GM23338 (cell line): ENCODE results near the gene CEND1. TPM values are rescaled to one million over a fixed set of nuclear protein-coding genes. Genes with fewer than 3 reads are reported as not detected.

Source experiments
- ATAC-seq: fragments of 200-7000 bp; cut with Tn5 transposase; 3 replicates; pipeline ENCODE4 v1.9.1; 2020
- DNase-seq: peaks from one replicate; pipeline ENCODE4 v3.0.0-alpha.2; 2015; ENCODE audit warnings: low spot score
- H2AFZ ChIP-seq: fragments of 200-600 bp; sonication (generic); 2 replicates; pipeline ENCODE4 v1.8.0; 2016; ENCODE audit warnings: antibody characterized with exemption, mild to moderate bottlenecking, moderate library complexity
- H3F3A ChIP-seq: fragments of 200-600 bp; sonication (generic); replicated peaks from 2 replicates; pipeline ENCODE4 v1.8.0; 2017; ENCODE audit warnings: antibody characterized with exemption, mixed run types, low read depth
- H3K27ac ChIP-seq: fragments of 200-600 bp; sonication (generic); 2 replicates; pipeline ENCODE4 v1.6.1; 2016; ENCODE audit warnings: low read depth
- H3K27me3 ChIP-seq: fragments of 200-600 bp; sonication (generic); 2 replicates; pipeline ENCODE4 v1.8.0; 2016; ENCODE audit warnings: mild to moderate bottlenecking, mixed run types, moderate library complexity; ENCODE audit not compliant: insufficient read depth
- H3K36me3 ChIP-seq: fragments of 200-600 bp; sonication (generic); 2 replicates; pipeline ENCODE4 v1.8.0; 2016; ENCODE audit warnings: mild to moderate bottlenecking; ENCODE audit not compliant: insufficient read depth
- H3K4me1 ChIP-seq: fragments of 200-600 bp; sonication (generic); 2 replicates; pipeline ENCODE4 v1.8.0; 2016; ENCODE audit warnings: mild to moderate bottlenecking, moderate library complexity; ENCODE audit not compliant: insufficient read depth
- H3K4me2 ChIP-seq: fragments of 200-600 bp; sonication (generic); 2 replicates; pipeline ENCODE4 v1.7.1; 2017; ENCODE audit warnings: mixed run types
- H3K4me3 ChIP-seq: fragments of 200-600 bp; sonication (generic); 2 replicates; pipeline ENCODE4 v1.6.1; 2016; ENCODE audit warnings: mixed run types
- H3K79me2 ChIP-seq: fragments of 200-600 bp; sonication (generic); replicated peaks from 2 replicates; pipeline ENCODE4 v1.8.0; 2017; ENCODE audit warnings: mild to moderate bottlenecking; ENCODE audit not compliant: insufficient read depth
- H3K9me2 ChIP-seq: fragments of 200-600 bp; sonication (generic); 2 replicates; pipeline ENCODE4 v1.8.0; 2017; ENCODE audit not compliant: insufficient read depth
- H4K20me1 ChIP-seq: fragments of 200-600 bp; sonication (generic); replicated peaks from 2 replicates; pipeline ENCODE4 v1.8.0; 2017; ENCODE audit warnings: mild to moderate bottlenecking; ENCODE audit not compliant: insufficient read depth
- H3K27ac Mint-ChIP-seq: 2 replicates; pipeline ENCODE4 v1.8.0; 2020; ENCODE audit warnings: inconsistent platforms, mild to moderate bottlenecking, moderate library complexity, mixed read lengths
- H3K27me3 Mint-ChIP-seq: 3 replicates; pipeline ENCODE4 v1.8.0; 2022; ENCODE audit warnings: low read depth, mild to moderate bottlenecking, moderate library complexity, mixed read lengths, inconsistent platforms; ENCODE audit not compliant: insufficient read depth, poor library complexity
- H3K36me3 Mint-ChIP-seq: 3 replicates; pipeline ENCODE4 v1.8.0; 2021; ENCODE audit warnings: low read depth, mild to moderate bottlenecking, inconsistent platforms, moderate library complexity, mixed read lengths
- H3K4me1 Mint-ChIP-seq: 3 replicates; pipeline ENCODE4 v1.8.0; 2020; ENCODE audit warnings: mild to moderate bottlenecking, inconsistent platforms, mixed read lengths
- H3K4me3 Mint-ChIP-seq: 3 replicates; pipeline ENCODE4 v1.8.0; 2021; ENCODE audit warnings: moderate library complexity, mild to moderate bottlenecking, inconsistent platforms, mixed read lengths
- H3K9me3 Mint-ChIP-seq: 3 replicates; pipeline ENCODE4 v1.8.0; 2020; ENCODE audit warnings: moderate library complexity, mild to moderate bottlenecking, inconsistent platforms, mixed read lengths
- CREB1 ChIP-seq: fragments of 250-450 bp; sonication (Bioruptor Pico); IDR thresholded peaks from 2 replicates; pipeline ENCODE4 v1.5.0; 2020; ENCODE audit warnings: low read depth, mild to moderate bottlenecking, moderate library complexity
- EZH2 ChIP-seq: fragments of 200-600 bp; sonication (generic); IDR thresholded peaks from one replicate; pipeline ENCODE4 v1.8.0; 2017; ENCODE audit warnings: antibody characterized with exemption, mild to moderate bottlenecking, low read depth; ENCODE audit not compliant: unreplicated experiment
- EZH2phosphoT487 ChIP-seq: fragments of 200-600 bp; sonication (generic); IDR thresholded peaks from one replicate; pipeline ENCODE4 v1.8.1; 2018; ENCODE audit warnings: antibody characterized with exemption; ENCODE audit not compliant: unreplicated experiment
- JUNB ChIP-seq: IDR thresholded peaks from one replicate; pipeline ENCODE4 v1.6.1; 2016; ENCODE audit warnings: antibody characterized with exemption; ENCODE audit not compliant: unreplicated experiment
- NANOG ChIP-seq: IDR thresholded peaks from 2 replicates; pipeline ENCODE4 v1.6.1; 2016; ENCODE audit warnings: antibody characterized with exemption, borderline replicate concordance
- POLR2AphosphoS5 ChIP-seq: IDR thresholded peaks from 2 replicates; pipeline ENCODE4 v1.6.1; 2016; ENCODE audit warnings: antibody characterized with exemption, low read depth
- STAT1 ChIP-seq: IDR thresholded peaks from one replicate; pipeline ENCODE4 v1.6.1; 2016; ENCODE audit warnings: antibody characterized with exemption; ENCODE audit not compliant: unreplicated experiment
- ZNF114 ChIP-seq: fragments of 250-450 bp; sonication (Bioruptor Pico); IDR thresholded peaks from 2 replicates; pipeline ENCODE4 v1.5.0; 2020; ENCODE audit warnings: mild to moderate bottlenecking, moderate library complexity
- ZNF331 ChIP-seq: fragments of 250-450 bp; sonication (Bioruptor Pico); IDR thresholded peaks from 2 replicates; pipeline ENCODE4 v1.5.0; 2020; ENCODE audit warnings: low read depth, mild to moderate bottlenecking, moderate library complexity
- polyA plus RNA-seq: library from polyadenylated mRNA; unstranded; fragments of >200 nt; fragmentation: Nextera tagmentation; extraction: Ambion mirVana; gene quantifications from 2 replicates; pipeline ENCODE4 v1.2.1, GENCODE V29; 2016
- total RNA-seq: library from RNA; depleted of rRNA; stranded (reverse); fragments of >200 nt; shearing (Covaris generic); gene quantifications from 2 replicates; pipeline ENCODE4 v1.2.3, GENCODE V29; 2014
- TF ChIP-seq, protein P1 (sequence below): IDR thresholded peaks from 2 replicates; pipeline ENCODE4 v1.6.1; 2016; ENCODE audit warnings: antibody characterized with exemption
- TF ChIP-seq, protein P2 (sequence below): IDR thresholded peaks from one replicate; pipeline ENCODE4 v1.6.1; 2018; ENCODE audit warnings: antibody characterized with exemption; ENCODE audit not compliant: unreplicated experiment
- TF ChIP-seq, protein P3 (sequence below): fragments of 250-450 bp; sonication (Bioruptor Pico); IDR thresholded peaks from 2 replicates; pipeline ENCODE4 v1.5.0; 2020; ENCODE audit warnings: mild to moderate bottlenecking, moderate library complexity
- TF ChIP-seq, protein P4 (sequence below), 2 experiments: fragments of 200-600 bp in 1 of 2; sonication (generic) in 1 of 2; conservative IDR thresholded peaks; 2 replicates each; pipeline versions ENCODE4 v1.5.1 to v1.6.1; 2016 to 2017; ENCODE audit warnings: antibody characterized with exemption in 2 of 2, low read depth in 2 of 2, mild to moderate bottlenecking in 2 of 2, moderate library complexity in 1 of 2

Gene CEND1
- total and polyA plus RNA-seq, 2 experiments from 2014 or later = 4.8 to 5.5 TPM

DNA sequence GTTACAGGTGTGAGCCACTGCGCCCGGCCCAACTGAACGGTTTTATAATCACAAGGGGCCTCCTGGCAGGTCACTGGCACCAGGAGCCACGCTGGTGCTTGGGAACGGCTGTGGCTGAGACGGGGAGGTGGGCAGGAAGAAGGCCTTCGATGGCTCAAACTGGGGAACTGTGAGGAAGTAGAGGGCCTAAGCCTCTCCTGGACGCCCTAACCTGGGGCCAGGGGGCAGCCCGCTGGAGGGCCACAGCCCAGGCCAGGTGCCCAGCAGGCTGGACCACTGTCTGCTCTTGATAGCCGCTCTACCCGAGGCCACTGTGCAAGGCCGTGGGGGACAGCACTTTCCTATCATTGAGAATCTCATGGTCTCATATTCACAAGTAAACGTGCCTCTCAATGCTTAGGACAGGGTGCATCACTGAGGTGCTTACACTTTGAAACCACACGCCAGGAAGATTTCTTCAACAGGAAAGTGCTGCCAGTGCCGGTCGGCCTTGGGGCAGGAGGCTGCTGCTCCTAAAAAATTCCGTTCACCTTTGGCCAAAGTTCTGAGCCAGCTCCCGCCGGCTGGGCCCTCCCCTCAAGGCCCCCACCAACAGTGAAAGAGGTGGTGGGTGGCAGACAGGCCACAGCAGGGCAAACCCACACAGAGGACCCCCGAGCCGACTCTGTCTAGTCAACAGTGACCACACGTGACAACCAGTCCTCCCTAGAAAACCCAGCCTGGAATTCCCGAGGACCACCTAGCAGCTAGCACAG is 19.8 kb downstream of the CEND1 start:
- no peak for TF ChIP-seq ZNF114 (CRISPR knock-in tag)
- TF ChIP-seq, protein P1, sequence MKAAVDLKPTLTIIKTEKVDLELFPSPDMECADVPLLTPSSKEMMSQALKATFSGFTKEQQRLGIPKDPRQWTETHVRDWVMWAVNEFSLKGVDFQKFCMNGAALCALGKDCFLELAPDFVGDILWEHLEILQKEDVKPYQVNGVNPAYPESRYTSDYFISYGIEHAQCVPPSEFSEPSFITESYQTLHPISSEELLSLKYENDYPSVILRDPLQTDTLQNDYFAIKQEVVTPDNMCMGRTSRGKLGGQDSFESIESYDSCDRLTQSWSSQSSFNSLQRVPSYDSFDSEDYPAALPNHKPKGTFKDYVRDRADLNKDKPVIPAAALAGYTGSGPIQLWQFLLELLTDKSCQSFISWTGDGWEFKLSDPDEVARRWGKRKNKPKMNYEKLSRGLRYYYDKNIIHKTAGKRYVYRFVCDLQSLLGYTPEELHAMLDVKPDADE = no peak
- TF ChIP-seq, protein P2, sequence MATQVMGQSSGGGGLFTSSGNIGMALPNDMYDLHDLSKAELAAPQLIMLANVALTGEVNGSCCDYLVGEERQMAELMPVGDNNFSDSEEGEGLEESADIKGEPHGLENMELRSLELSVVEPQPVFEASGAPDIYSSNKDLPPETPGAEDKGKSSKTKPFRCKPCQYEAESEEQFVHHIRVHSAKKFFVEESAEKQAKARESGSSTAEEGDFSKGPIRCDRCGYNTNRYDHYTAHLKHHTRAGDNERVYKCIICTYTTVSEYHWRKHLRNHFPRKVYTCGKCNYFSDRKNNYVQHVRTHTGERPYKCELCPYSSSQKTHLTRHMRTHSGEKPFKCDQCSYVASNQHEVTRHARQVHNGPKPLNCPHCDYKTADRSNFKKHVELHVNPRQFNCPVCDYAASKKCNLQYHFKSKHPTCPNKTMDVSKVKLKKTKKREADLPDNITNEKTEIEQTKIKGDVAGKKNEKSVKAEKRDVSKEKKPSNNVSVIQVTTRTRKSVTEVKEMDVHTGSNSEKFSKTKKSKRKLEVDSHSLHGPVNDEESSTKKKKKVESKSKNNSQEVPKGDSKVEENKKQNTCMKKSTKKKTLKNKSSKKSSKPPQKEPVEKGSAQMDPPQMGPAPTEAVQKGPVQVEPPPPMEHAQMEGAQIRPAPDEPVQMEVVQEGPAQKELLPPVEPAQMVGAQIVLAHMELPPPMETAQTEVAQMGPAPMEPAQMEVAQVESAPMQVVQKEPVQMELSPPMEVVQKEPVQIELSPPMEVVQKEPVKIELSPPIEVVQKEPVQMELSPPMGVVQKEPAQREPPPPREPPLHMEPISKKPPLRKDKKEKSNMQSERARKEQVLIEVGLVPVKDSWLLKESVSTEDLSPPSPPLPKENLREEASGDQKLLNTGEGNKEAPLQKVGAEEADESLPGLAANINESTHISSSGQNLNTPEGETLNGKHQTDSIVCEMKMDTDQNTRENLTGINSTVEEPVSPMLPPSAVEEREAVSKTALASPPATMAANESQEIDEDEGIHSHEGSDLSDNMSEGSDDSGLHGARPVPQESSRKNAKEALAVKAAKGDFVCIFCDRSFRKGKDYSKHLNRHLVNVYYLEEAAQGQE = no peak
- no peak for TF ChIP-seq POLR2AphosphoS5
- no peak for TF ChIP-seq ZNF331 (CRISPR knock-in tag)
- TF ChIP-seq EZH2 = no peak
- no peak for TF ChIP-seq NANOG
- TF ChIP-seq JUNB = no peak
- TF ChIP-seq CREB1 (CRISPR knock-in tag) = no peak
- TF ChIP-seq STAT1 = no peak
- no peak for TF ChIP-seq EZH2phosphoT487
- TF ChIP-seq, protein P3, sequence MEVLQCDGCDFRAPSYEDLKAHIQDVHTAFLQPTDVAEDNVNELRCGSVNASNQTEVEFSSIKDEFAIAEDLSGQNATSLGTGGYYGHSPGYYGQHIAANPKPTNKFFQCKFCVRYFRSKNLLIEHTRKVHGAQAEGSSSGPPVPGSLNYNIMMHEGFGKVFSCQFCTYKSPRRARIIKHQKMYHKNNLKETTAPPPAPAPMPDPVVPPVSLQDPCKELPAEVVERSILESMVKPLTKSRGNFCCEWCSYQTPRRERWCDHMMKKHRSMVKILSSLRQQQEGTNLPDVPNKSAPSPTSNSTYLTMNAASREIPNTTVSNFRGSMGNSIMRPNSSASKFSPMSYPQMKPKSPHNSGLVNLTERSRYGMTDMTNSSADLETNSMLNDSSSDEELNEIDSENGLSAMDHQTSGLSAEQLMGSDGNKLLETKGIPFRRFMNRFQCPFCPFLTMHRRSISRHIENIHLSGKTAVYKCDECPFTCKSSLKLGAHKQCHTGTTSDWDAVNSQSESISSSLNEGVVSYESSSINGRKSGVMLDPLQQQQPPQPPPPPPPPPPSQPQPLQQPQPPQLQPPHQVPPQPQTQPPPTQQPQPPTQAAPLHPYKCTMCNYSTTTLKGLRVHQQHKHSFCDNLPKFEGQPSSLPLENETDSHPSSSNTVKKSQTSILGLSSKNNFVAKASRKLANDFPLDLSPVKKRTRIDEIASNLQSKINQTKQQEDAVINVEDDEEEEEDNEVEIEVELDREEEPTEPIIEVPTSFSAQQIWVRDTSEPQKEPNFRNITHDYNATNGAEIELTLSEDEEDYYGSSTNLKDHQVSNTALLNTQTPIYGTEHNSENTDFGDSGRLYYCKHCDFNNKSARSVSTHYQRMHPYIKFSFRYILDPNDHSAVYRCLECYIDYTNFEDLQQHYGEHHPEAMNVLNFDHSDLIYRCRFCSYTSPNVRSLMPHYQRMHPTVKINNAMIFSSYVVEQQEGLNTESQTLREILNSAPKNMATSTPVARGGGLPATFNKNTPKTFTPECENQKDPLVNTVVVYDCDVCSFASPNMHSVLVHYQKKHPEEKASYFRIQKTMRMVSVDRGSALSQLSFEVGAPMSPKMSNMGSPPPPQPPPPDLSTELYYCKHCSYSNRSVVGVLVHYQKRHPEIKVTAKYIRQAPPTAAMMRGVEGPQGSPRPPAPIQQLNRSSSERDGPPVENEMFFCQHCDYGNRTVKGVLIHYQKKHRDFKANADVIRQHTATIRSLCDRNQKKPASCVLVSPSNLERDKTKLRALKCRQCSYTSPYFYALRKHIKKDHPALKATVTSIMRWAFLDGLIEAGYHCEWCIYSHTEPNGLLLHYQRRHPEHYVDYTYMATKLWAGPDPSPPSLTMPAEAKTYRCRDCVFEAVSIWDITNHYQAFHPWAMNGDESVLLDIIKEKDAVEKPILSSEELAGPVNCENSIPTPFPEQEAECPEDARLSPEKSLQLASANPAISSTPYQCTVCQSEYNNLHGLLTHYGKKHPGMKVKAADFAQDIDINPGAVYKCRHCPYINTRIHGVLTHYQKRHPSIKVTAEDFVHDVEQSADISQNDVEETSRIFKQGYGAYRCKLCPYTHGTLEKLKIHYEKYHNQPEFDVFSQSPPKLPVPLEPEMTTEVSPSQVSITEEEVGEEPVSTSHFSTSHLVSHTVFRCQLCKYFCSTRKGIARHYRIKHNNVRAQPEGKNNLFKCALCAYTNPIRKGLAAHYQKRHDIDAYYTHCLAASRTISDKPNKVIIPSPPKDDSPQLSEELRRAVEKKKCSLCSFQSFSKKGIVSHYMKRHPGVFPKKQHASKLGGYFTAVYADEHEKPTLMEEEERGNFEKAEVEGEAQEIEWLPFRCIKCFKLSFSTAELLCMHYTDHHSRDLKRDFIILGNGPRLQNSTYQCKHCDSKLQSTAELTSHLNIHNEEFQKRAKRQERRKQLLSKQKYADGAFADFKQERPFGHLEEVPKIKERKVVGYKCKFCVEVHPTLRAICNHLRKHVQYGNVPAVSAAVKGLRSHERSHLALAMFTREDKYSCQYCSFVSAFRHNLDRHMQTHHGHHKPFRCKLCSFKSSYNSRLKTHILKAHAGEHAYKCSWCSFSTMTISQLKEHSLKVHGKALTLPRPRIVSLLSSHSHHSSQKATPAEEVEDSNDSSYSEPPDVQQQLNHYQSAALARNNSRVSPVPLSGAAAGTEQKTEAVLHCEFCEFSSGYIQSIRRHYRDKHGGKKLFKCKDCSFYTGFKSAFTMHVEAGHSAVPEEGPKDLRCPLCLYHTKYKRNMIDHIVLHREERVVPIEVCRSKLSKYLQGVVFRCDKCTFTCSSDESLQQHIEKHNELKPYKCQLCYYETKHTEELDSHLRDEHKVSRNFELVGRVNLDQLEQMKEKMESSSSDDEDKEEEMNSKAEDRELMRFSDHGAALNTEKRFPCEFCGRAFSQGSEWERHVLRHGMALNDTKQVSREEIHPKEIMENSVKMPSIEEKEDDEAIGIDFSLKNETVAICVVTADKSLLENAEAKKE (CRISPR knock-in tag) = no peak
- TF ChIP-seq, protein P4, sequence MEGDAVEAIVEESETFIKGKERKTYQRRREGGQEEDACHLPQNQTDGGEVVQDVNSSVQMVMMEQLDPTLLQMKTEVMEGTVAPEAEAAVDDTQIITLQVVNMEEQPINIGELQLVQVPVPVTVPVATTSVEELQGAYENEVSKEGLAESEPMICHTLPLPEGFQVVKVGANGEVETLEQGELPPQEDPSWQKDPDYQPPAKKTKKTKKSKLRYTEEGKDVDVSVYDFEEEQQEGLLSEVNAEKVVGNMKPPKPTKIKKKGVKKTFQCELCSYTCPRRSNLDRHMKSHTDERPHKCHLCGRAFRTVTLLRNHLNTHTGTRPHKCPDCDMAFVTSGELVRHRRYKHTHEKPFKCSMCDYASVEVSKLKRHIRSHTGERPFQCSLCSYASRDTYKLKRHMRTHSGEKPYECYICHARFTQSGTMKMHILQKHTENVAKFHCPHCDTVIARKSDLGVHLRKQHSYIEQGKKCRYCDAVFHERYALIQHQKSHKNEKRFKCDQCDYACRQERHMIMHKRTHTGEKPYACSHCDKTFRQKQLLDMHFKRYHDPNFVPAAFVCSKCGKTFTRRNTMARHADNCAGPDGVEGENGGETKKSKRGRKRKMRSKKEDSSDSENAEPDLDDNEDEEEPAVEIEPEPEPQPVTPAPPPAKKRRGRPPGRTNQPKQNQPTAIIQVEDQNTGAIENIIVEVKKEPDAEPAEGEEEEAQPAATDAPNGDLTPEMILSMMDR (conservative IDR thresholded peaks at IDR 0.05; ENCODE audit: low read depth in 2 of 2) = no peak
- Mint-ChIP-seq H3K27me3 (peaks cover 17% of the 10 kb centered on the region), H3K4me1 (no peaks in the 10 kb centered on the region; the same call in 2 of the 3 replicates), H3K9me3 (no peaks in the 10 kb centered on the region), H3K27ac (no peak overlapping the region), H3K36me3 (peaks cover 49% of the 10 kb centered on the region), H3K4me3 (no peak overlapping the region)
- no peaks in the 10 kb centered on the region for H3K9me2 ChIP-seq
- H4K20me1 ChIP-seq = peaks cover 18% of the 10 kb centered on the region; the same call in 1 of the 2 replicates
- H3K4me1 ChIP-seq = no peaks in the 10 kb centered on the region
- H3K79me2 ChIP-seq = peaks cover 18% of the 10 kb centered on the region
- ATAC-seq = no peak
- no peak overlapping the region for H3K27ac ChIP-seq
- peaks cover 21% of the 10 kb centered on the region for H3F3A ChIP-seq
- no peaks in the 10 kb centered on the region for H3K27me3 ChIP-seq
- no peak overlapping the region for H3K4me2 ChIP-seq
- no peak overlapping the region for H2AFZ ChIP-seq
- no peak overlapping the region for H3K4me3 ChIP-seq
- DNase-seq = no peak
- H3K36me3 ChIP-seq = peaks cover 5% of the 10 kb centered on the region; the same call in 1 of the 2 replicates
